ENCODE results near the gene LKAAEAR1. TPM values are rescaled to one million over a fixed set of nuclear protein-coding genes. Genes with fewer than 3 reads are reported as not detected.

LKAAEAR1 gene
- total and polyA plus RNA-seq, 4 donors, result 0.51 to 2.3 (median 0.65) TPM

- no peak overlapping the region for H3K4me3 ChIP-seq
- TF ChIP-seq CTCF (IDR thresholded peaks at IDR 0.05; ENCODE audit: control extremely low read depth, extremely low read depth), result no peak
- H3K36me3 ChIP-seq (ENCODE audit: control insufficient read depth in 4 of 4, insufficient read depth in 4 of 4, low read length in 4 of 4), result no peaks in the 10 kb centered on the region
- no peaks in the 10 kb centered on the region for H3K9me3 ChIP-seq (ENCODE audit: control insufficient read depth in 4 of 4, insufficient read depth in 3 of 4, low read length in 3 of 4)
- H3K27ac ChIP-seq (ENCODE audit: low read depth in 1 of 2, low read length in 1 of 2), result no peak overlapping the region
- peaks cover 3 to 34% (median 14%) of the 10 kb centered on the region in 3 donors for H3K27me3 ChIP-seq (ENCODE audit: control insufficient read depth in 3 of 3, insufficient read depth in 3 of 3, low read length in 2 of 3)
- H3K9ac ChIP-seq (ENCODE audit: insufficient read depth in 1 of 2, low read length in 2 of 2), result no peak overlapping the region
- 5 to 19% methylated on average over 9 to 13 of the region's 13 CpGs for WGBS, 2 donors
- DNase-seq, result peak; percentile 44 to 61 (median 53)
- H3K4me1 ChIP-seq (ENCODE audit: control insufficient read depth in 5 of 5, insufficient read depth in 5 of 5, low read length in 5 of 5), result peaks cover 0 to 55% (median 22%) of the 10 kb centered on the region in 5 donors
- ATAC-seq (ENCODE audit: insufficient read depth, low FRiP score), result no peak
Observed at GRCh38 chr20:64082126-64082731, 2.0 kb downstream of the LKAAEAR1 start.

GRCh38 chr20:64081624-64081964 lies 2.6 kb downstream of the LKAAEAR1 start:
- 87% methylated on average over 6 of the region's 6 CpGs for WGBS, 2 donors
- ATAC-seq (ENCODE audit: insufficient read depth, low FRiP score), result no peak
- H3K4me1 ChIP-seq (ENCODE audit: control insufficient read depth in 5 of 5, insufficient read depth in 5 of 5, low read length in 5 of 5), result peaks cover 0 to 55% (median 22%) of the 10 kb centered on the region in 5 donors

GRCh38 chr20:64080813-64081623 lies 3.2 kb downstream of the LKAAEAR1 start:
- TF ChIP-seq CTCF (IDR thresholded peaks at IDR 0.05; ENCODE audit: control extremely low read depth, extremely low read depth), result no peak
- peaks cover 0 to 55% (median 22%) of the 10 kb centered on the region in 5 donors for H3K4me1 ChIP-seq (ENCODE audit: control insufficient read depth in 5 of 5, insufficient read depth in 5 of 5, low read length in 5 of 5)
- no peak overlapping the region for H3K27ac ChIP-seq (ENCODE audit: low read depth in 1 of 2, low read length in 1 of 2)
- WGBS, 2 donors, result 72 to 78% methylated on average over 16 to 17 of the region's 17 CpGs
- H3K9me3 ChIP-seq (ENCODE audit: control insufficient read depth in 4 of 4, insufficient read depth in 3 of 4, low read length in 3 of 4), result no peaks in the 10 kb centered on the region
- no peak overlapping the region for H3K4me3 ChIP-seq
- peaks cover 3 to 28% (median 13%) of the 10 kb centered on the region in 3 donors for H3K27me3 ChIP-seq (ENCODE audit: control insufficient read depth in 3 of 3, insufficient read depth in 3 of 3, low read length in 2 of 3)
- no peak for DNase-seq
- H3K36me3 ChIP-seq (ENCODE audit: control insufficient read depth in 4 of 4, insufficient read depth in 4 of 4, low read length in 4 of 4), result peaks cover 0 to 4% (median 0%) of the 10 kb centered on the region in 4 donors
- no peak overlapping the region for H3K9ac ChIP-seq (ENCODE audit: insufficient read depth in 1 of 2, low read length in 2 of 2)
- ATAC-seq (ENCODE audit: insufficient read depth, low FRiP score), result no peak

More at GRCh38 chr20:64081624-64081964, 2.6 kb downstream of the LKAAEAR1 start:
- peaks cover 3 to 29% (median 14%) of the 10 kb centered on the region in 3 donors for H3K27me3 ChIP-seq (ENCODE audit: control insufficient read depth in 3 of 3, insufficient read depth in 3 of 3, low read length in 2 of 3)
- no peak for TF ChIP-seq CTCF (IDR thresholded peaks at IDR 0.05; ENCODE audit: control extremely low read depth, extremely low read depth)
- no peaks in the 10 kb centered on the region for H3K9me3 ChIP-seq (ENCODE audit: control insufficient read depth in 4 of 4, insufficient read depth in 3 of 4, low read length in 3 of 4)
- H3K4me3 ChIP-seq, result no peak overlapping the region
- no peak for DNase-seq
- no peaks in the 10 kb centered on the region for H3K36me3 ChIP-seq (ENCODE audit: control insufficient read depth in 4 of 4, insufficient read depth in 4 of 4, low read length in 4 of 4)
- H3K27ac ChIP-seq (ENCODE audit: low read depth in 1 of 2, low read length in 1 of 2), result no peak overlapping the region
- no peak overlapping the region for H3K9ac ChIP-seq (ENCODE audit: insufficient read depth in 1 of 2, low read length in 2 of 2)
